Measurements from ENCODE around the gene PTPRM.

Gene PTPRM

GRCh38 chr18:8106603-8107002, 539.5 kb downstream of the PTPRM start:
- peaks cover 10% of the 10 kb centered on the region for H3K79me1 ChIP-seq (replicated peaks; ENCODE audit: low read length, poor library complexity, severe bottlenecking)
- H2AK5ac ChIP-seq (ENCODE audit: low read length, severe bottlenecking), result peak overlapping the region; percentile 61
- H3K4ac ChIP-seq (ENCODE audit: low read depth in 1 of 2, low read length in 2 of 2), result no peak overlapping the region
- H3K27ac ChIP-seq (ENCODE audit: low read length, poor library complexity, severe bottlenecking), result no peak overlapping the region
- H2BK120ac ChIP-seq (ENCODE audit: low read depth, low read length), result no peak overlapping the region
- no peak overlapping the region for H4K8ac ChIP-seq (ENCODE audit: low read length)
- WGBS, result 100% methylated on average over 3 of the region's 4 CpGs
- H2AFZ ChIP-seq (ENCODE audit: low read depth, low read length), result no peak overlapping the region
- H3K23ac ChIP-seq (ENCODE audit: low read length in 2 of 2), result no peak overlapping the region
- H2BK5ac ChIP-seq (ENCODE audit: low read depth, low read length, poor library complexity, severe bottlenecking), result no peak overlapping the region
- peaks cover 4% of the 10 kb centered on the region for H3K9me3 ChIP-seq (ENCODE audit: control insufficient read depth, low read length)
- DNase-seq, result no peak
- no peak overlapping the region for H3K18ac ChIP-seq (ENCODE audit: low read depth in 1 of 2, low read length in 2 of 2)
- H2BK15ac ChIP-seq (ENCODE audit: low read depth, poor library complexity, severe bottlenecking), result no peak overlapping the region
- H3K4me2 ChIP-seq (ENCODE audit: low read length, poor library complexity, severe bottlenecking), result no peak overlapping the region
- H3K4me1 ChIP-seq (ENCODE audit: control insufficient read depth, insufficient read depth, low read depth, low read length), result peaks cover 2% of the 10 kb centered on the region
- no peak overlapping the region for H4K91ac ChIP-seq (ENCODE audit: low read length)
- no peaks in the 10 kb centered on the region for H3K27me3 ChIP-seq (ENCODE audit: control insufficient read depth in 1 of 2, insufficient read depth in 1 of 2, low read length in 2 of 2)
- H3K4me3 ChIP-seq (ENCODE audit: insufficient read depth in 1 of 2, low read depth in 1 of 2, low read length in 2 of 2), result no peak overlapping the region
- H3K36me3 ChIP-seq (ENCODE audit: control insufficient read depth in 1 of 2, insufficient read depth in 2 of 2, low read depth in 1 of 2, low read length in 2 of 2), result peaks cover 0 to 13% of the 10 kb centered on the region in 2 experiments
- H3K14ac ChIP-seq (ENCODE audit: low read length in 2 of 2), result no peak overlapping the region
- H2BK12ac ChIP-seq (ENCODE audit: low read length in 2 of 2), result no peak overlapping the region
- H3K9ac ChIP-seq (ENCODE audit: low read length), result no peak overlapping the region

GRCh38 chr18:8107426-8107825, 540.3 kb downstream of the PTPRM start:
- Histone ChIP-seq H2BK12ac (ENCODE audit: low read length in 2 of 2) (no peak overlapping the region), H2AK5ac (ENCODE audit: low read length, severe bottlenecking) (no peak overlapping the region), H3K4me1 (ENCODE audit: control insufficient read depth, insufficient read depth, low read depth, low read length) (peaks cover 2% of the 10 kb centered on the region), H3K18ac (ENCODE audit: low read depth in 1 of 2, low read length in 2 of 2) (no peak overlapping the region), H3K27me3 (ENCODE audit: control insufficient read depth in 1 of 2, insufficient read depth in 1 of 2, low read length in 2 of 2) (no peaks in the 10 kb centered on the region), H3K27ac (ENCODE audit: low read length, poor library complexity, severe bottlenecking) (no peak overlapping the region), H4K91ac (ENCODE audit: low read length) (no peak overlapping the region), H3K36me3 (ENCODE audit: control insufficient read depth in 1 of 2, insufficient read depth in 2 of 2, low read depth in 1 of 2, low read length in 2 of 2) (peaks cover 0 to 11% of the 10 kb centered on the region in 2 experiments), H3K4ac (ENCODE audit: low read depth in 1 of 2, low read length in 2 of 2) (no peak overlapping the region), H4K8ac (ENCODE audit: low read length) (no peak overlapping the region), H3K9ac (ENCODE audit: low read length) (no peak overlapping the region), H3K9me3 (ENCODE audit: control insufficient read depth, low read length) (no peaks in the 10 kb centered on the region), H3K23ac (ENCODE audit: low read length in 2 of 2) (no peak overlapping the region), H2BK15ac (ENCODE audit: low read depth, poor library complexity, severe bottlenecking) (no peak overlapping the region), H2BK5ac (ENCODE audit: low read depth, low read length, poor library complexity, severe bottlenecking) (no peak overlapping the region), H2BK120ac (ENCODE audit: low read depth, low read length) (no peak overlapping the region), H3K4me2 (ENCODE audit: low read length, poor library complexity, severe bottlenecking) (no peak overlapping the region), H2AFZ (ENCODE audit: low read depth, low read length) (no peak overlapping the region), H3K14ac (ENCODE audit: low read length in 2 of 2) (no peak overlapping the region), H3K79me1 (replicated peaks; ENCODE audit: low read length, poor library complexity, severe bottlenecking) (peaks cover 14% of the 10 kb centered on the region), H3K4me3 (ENCODE audit: insufficient read depth in 1 of 2, low read depth in 1 of 2, low read length in 2 of 2) (no peak overlapping the region)
- WGBS, result 100% methylated on average over 1 of the region's 2 CpGs
- DNase-seq, result no peak

- no peak overlapping the region for H2BK120ac ChIP-seq (ENCODE audit: low read depth, low read length)
- no peak overlapping the region for H2AK5ac ChIP-seq (ENCODE audit: low read length, severe bottlenecking)
- peaks cover 2% of the 10 kb centered on the region for H3K4me1 ChIP-seq (ENCODE audit: control insufficient read depth, insufficient read depth, low read depth, low read length)
- no peak overlapping the region for H3K14ac ChIP-seq (ENCODE audit: low read length in 2 of 2)
- no peak overlapping the region for H3K4me3 ChIP-seq (ENCODE audit: insufficient read depth in 1 of 2, low read depth in 1 of 2, low read length in 2 of 2)
- no peak overlapping the region for H4K8ac ChIP-seq (ENCODE audit: low read length)
- no peak overlapping the region for H3K4ac ChIP-seq (ENCODE audit: low read depth in 1 of 2, low read length in 2 of 2)
- H3K9me3 ChIP-seq (ENCODE audit: control insufficient read depth, low read length), result no peaks in the 10 kb centered on the region
- no peak overlapping the region for H4K91ac ChIP-seq (ENCODE audit: low read length)
- H3K27ac ChIP-seq (ENCODE audit: low read length, poor library complexity, severe bottlenecking), result no peak overlapping the region
- no peak overlapping the region for H3K9ac ChIP-seq (ENCODE audit: low read length)
- H2AFZ ChIP-seq (ENCODE audit: low read depth, low read length), result no peak overlapping the region
- H2BK5ac ChIP-seq (ENCODE audit: low read depth, low read length, poor library complexity, severe bottlenecking), result no peak overlapping the region
- H3K23ac ChIP-seq (ENCODE audit: low read length in 2 of 2), result peak overlapping the region in 1 of 2 experiments; percentile 23
- H3K27me3 ChIP-seq (ENCODE audit: control insufficient read depth in 1 of 2, insufficient read depth in 1 of 2, low read length in 2 of 2), result no peaks in the 10 kb centered on the region
- H2BK15ac ChIP-seq (ENCODE audit: low read depth, poor library complexity, severe bottlenecking), result no peak overlapping the region
- no peak overlapping the region for H2BK12ac ChIP-seq (ENCODE audit: low read length in 2 of 2)
- no peak for DNase-seq
- peaks cover 18% of the 10 kb centered on the region for H3K79me1 ChIP-seq (replicated peaks; ENCODE audit: low read length, poor library complexity, severe bottlenecking)
- H3K36me3 ChIP-seq (ENCODE audit: control insufficient read depth in 1 of 2, insufficient read depth in 2 of 2, low read depth in 1 of 2, low read length in 2 of 2), result peaks cover 0 to 6% of the 10 kb centered on the region in 2 experiments
- H3K18ac ChIP-seq (ENCODE audit: low read depth in 1 of 2, low read length in 2 of 2), result no peak overlapping the region
- WGBS, result 100% methylated on average over 1 of the region's 2 CpGs
- H3K4me2 ChIP-seq (ENCODE audit: low read length, poor library complexity, severe bottlenecking), result no peak overlapping the region
Measured at GRCh38 chr18:8114480-8114879, 547.4 kb downstream of the PTPRM start.

- no peak overlapping the region for H2BK15ac ChIP-seq (ENCODE audit: low read depth, poor library complexity, severe bottlenecking)
- H3K4me2 ChIP-seq (ENCODE audit: low read length, poor library complexity, severe bottlenecking), result no peak overlapping the region
- H3K36me3 ChIP-seq (ENCODE audit: control insufficient read depth in 1 of 2, insufficient read depth in 2 of 2, low read depth in 1 of 2, low read length in 2 of 2), result peaks cover 0 to 6% of the 10 kb centered on the region in 2 experiments
- H3K18ac ChIP-seq (ENCODE audit: low read depth in 1 of 2, low read length in 2 of 2), result peak overlapping the region in 1 of 2 experiments; percentile 34
- no peak overlapping the region for H3K14ac ChIP-seq (ENCODE audit: low read length in 2 of 2)
- no peak overlapping the region for H4K8ac ChIP-seq (ENCODE audit: low read length)
- H4K91ac ChIP-seq (ENCODE audit: low read length), result no peak overlapping the region
- peak overlapping the region; percentile 84 for H3K9ac ChIP-seq (ENCODE audit: low read length)
- H2BK120ac ChIP-seq (ENCODE audit: low read depth, low read length), result no peak overlapping the region
- peaks cover 4% of the 10 kb centered on the region for H3K4me1 ChIP-seq (ENCODE audit: control insufficient read depth, insufficient read depth, low read depth, low read length)
- H3K4me3 ChIP-seq (ENCODE audit: insufficient read depth in 1 of 2, low read depth in 1 of 2, low read length in 2 of 2), result no peak overlapping the region
- DNase-seq, result peak; percentile 73
- whole genome bisulfite sequencing, result 31% methylated on average over 2 of the region's 2 CpGs
- no peaks in the 10 kb centered on the region for H3K9me3 ChIP-seq (ENCODE audit: control insufficient read depth, low read length)
- no peak overlapping the region for H3K4ac ChIP-seq (ENCODE audit: low read depth in 1 of 2, low read length in 2 of 2)
- peaks cover 14% of the 10 kb centered on the region for H3K79me1 ChIP-seq (replicated peaks; ENCODE audit: low read length, poor library complexity, severe bottlenecking)
- H3K23ac ChIP-seq (ENCODE audit: low read length in 2 of 2), result peak overlapping the region in 1 of 2 experiments; percentile 59
- H2AK5ac ChIP-seq (ENCODE audit: low read length, severe bottlenecking), result no peak overlapping the region
- no peak overlapping the region for H2BK5ac ChIP-seq (ENCODE audit: low read depth, low read length, poor library complexity, severe bottlenecking)
- H3K27me3 ChIP-seq (ENCODE audit: control insufficient read depth in 1 of 2, insufficient read depth in 1 of 2, low read length in 2 of 2), result no peaks in the 10 kb centered on the region
- H2AFZ ChIP-seq (ENCODE audit: low read depth, low read length), result no peak overlapping the region
- H2BK12ac ChIP-seq (ENCODE audit: low read length in 2 of 2), result no peak overlapping the region
- no peak overlapping the region for H3K27ac ChIP-seq (ENCODE audit: low read length, poor library complexity, severe bottlenecking)
Measured at GRCh38 chr18:8116341-8117005, 549.4 kb downstream of the PTPRM start.

Data from mesenchymal stem cell (in vitro differentiated cells and primary cell).